Stimulated activated CD4-positive, alpha-beta T cell treated with anti-CD3 and anti-CD28 coated beads, TNF-alpha, amount 100 ng/mL, for 24 hours (primary cell): ENCODE measurements around the gene CYP8B1.

Experiments
- DNase-seq, 3 experiments: peaks; one replicate each; pipeline ENCODE4 v3.0.0-alpha.2; 2020; ENCODE audit warnings: low read depth in 3 of 3

Gene CYP8B1

DNA sequence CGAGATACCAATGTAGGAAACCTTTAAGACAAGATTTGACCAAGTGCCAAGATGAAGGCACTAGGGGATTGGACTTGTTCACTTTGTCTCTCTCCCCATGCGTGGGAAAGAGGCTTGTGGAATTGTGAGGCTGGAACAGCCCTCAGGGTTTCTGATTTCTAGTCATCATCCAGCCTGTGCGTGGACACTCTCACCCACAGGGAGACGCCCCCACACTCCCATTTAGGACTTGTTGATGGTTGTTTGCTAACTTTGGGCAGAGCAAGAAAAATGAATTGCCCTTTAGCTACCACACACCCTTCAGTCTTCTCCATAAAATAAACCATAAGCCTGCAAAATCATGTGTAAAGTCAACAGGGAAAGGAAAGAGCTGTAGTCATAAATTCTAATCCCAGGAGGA lies 48.0 kb downstream of the CYP8B1 start:
- DNase-seq: no peak

DNA sequence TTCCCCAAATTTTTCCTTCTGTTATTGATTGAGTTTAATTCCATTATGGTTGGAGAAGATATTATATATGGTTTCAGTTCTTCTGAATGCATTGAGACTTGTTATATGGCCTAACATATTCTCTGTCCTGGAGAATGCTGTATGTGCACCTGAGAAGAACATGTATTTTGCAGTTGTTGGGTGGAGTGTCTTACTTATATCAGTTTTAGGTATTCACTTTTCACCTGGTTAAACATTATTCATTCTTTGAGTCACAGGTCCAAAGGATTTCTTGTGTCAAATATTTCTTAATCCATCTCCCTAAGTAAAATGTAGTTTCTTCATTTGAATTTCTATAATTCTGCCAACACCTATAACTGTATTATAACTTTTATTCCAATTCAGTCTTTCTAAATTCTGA lies 48.7 kb downstream of the CYP8B1 start:
- DNase-seq: no peak

DNA sequence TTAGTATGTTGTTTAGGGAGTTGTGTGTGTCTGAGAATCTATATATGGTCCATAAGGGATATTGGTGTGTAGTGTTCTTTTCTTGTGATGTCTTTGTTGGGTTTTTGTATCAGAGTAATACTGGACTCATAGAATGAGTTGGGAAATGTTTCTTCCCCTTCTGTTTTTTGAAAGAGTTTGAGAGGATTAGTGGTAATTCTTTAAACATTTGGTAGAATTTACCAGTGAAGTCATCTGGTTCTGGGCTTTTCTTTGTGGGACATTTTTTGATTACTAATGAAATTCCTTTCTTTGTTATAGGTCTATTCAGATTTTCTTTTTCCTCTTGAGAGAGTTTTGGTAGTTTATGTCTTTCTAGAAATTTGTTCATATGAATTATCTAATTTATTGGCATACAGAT lies 49.5 kb downstream of the CYP8B1 start:
- no peak for DNase-seq

DNA sequence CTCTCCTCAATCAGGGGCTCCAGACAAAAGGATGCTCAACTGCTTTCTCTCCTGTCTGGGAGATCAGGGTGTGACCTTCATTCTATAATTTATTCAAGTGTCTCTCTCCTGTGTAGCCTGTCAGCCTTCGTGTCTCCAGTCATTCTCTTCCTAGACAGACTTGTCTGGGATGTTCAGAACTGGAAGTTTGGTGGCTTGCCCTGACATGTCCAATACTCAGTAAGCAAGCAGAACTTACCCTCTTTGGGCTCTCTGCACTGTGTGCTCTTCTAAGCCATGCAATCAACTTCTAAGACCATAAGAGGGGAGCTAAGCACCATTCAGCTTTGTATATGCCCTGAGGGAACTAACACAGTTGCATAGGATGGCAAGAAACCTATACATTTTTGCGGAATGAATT lies 52.3 kb downstream of the CYP8B1 start:
- DNase-seq: no peak

DNA sequence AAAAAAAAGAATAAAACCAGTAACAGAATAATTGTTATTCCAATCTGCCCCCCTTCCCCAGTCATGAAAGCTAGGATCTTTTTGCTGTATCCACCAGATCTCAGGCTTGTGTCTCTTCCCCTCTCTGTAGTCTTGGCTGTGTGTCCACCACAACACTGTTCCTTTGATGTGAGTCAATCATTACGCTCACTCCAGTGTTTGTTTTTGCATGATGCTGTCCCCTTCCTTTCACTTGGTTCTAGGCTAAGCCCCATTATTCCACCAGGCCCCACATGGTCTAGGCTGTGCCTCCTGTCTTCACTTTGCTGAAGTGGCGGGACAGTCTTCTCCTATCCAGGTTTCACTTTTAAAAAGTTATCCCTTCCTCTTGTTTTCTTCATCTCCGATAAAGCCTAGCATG lies 52.9 kb downstream of the CYP8B1 start:
- DNase-seq: no peak
